Myocyte (in vitro differentiated cells): ENCODE data around the gene PAK6. TPM values are rescaled to one million over a fixed set of nuclear protein-coding genes. Genes with fewer than 3 reads are reported as not detected.

Experiments used
- DNase-seq: peaks from one replicate; pipeline ENCODE4 v3.0.0-alpha.2; 2012; ENCODE audit warnings: low read depth
- total RNA-seq: library from RNA; depleted of rRNA; stranded (reverse); fragments of >200 nt; gene quantifications from 2 replicates; pipeline ENCODE4 v1.2.3, GENCODE V29; 2014

Gene PAK6
- total RNA-seq, 1 donor from 2014 or later = 0.48 TPM

GRCh38 chr15:40255033-40255432 is 16.2 kb downstream of the PAK6 start:
- DNase-seq = no peak

DNA sequence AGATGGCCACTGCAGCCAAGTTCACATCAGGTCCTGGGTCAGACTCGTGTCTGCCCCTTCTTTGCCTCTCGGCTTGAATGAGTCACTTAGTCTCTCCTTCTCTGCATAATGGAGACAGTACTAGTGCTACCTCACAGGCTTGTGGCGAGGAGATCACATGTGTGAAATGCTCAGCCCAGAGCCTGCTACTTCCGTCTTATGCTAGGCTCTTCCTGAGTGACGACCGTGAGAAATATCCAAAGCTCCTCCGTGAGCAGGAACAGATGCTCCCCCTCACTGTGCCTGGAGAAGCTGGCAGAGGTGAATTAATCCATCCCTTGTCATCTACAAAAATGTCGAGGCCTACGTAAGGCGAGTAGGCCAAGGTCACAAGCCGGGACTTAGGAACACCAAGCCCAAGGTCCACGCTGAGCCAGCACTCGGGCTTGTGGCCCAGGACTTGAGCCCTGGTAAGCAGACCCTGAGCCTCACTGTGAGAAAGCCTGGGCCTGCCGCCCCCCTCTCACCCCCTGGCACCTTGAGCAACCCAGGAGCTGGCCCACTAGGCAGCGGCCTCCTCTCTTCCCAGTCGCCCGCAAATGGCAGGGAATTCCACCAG is 17.9 kb downstream of the PAK6 start:
- no peak for DNase-seq

DNA sequence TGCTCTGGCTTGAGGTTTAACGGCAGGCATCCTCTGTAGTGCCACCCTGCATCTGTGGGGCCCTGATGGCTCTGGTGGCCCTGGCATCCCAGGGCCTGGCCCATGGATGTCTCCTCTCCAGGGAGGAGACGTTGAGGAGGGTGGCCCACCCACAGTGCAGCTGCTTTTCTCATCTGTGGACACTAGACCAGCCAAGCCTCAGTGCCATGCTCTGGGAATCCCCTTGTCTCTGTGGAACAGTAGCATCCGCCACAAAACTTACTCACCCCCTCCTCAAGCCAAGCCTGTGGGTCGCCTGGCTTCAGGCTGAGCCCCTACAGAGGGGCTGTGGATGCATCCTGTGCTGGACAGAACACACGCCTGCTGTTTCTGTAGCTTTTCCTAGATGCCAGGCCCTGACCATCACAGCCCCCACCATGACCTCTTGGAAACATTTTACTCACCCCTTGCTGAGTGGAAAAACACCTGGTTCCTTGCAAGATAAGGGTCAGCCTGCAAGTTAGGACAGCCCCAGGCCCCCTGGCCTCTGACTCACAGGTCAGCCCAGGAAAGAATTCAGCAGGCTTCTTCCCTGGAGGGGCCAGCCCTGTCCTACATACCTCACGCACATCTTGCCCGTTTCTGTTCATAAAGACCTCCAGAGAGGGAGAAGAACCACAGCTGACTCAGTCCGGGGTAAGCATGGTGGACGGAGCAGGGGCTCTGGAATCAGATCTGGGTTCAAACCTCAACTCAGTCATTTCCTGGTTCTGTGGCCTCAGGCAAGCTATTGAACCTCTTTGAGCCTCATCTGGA is 19.0 kb downstream of the PAK6 start:
- peak; percentile 39 for DNase-seq

GRCh38 chr15:40258544-40258943 is 19.7 kb downstream of the PAK6 start:
- no peak for DNase-seq

- DNase-seq = no peak
These were observed 20.2 kb downstream of the PAK6 start for GRCh38 chr15:40259021-40259420.

DNA sequence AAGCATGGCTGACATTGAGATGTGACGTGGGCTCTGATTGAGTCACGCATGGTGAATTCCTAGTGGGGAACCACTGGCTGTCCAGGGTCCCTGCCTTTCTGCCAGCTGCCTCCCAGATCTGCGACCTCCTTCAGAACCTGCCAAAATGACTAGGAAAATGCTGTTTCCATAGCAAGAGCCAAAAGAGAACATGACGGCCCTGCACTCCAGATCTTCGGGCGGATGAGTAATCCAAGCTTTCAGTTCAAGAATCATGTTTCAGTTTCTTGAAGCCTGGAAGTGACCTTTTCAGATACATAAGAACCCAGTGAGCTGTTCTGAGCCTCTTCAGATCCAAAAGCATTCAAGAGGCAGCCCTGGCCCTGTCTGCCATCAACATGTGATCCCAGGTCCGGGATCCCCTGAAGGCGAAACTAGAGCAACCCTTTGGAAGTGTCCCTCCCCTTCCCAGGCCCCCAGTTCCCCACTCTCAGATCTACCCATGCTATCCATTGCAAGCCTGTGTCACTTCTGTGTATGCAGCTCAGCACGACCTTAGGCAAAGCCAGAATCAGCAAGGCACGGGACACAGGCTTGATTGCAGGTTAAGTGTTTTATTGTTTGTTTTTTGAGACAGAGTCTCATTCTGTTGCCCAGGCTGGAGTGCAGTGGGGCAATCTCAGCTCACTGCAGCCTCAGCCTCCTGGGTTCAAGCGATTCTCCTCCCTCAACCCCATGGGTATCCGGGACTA is 24.3 kb downstream of the PAK6 start:
- DNase-seq = peak; percentile 45

GRCh38 chr15:40264321-40265153 is 25.7 kb downstream of the PAK6 start:
- no peak for DNase-seq

DNA sequence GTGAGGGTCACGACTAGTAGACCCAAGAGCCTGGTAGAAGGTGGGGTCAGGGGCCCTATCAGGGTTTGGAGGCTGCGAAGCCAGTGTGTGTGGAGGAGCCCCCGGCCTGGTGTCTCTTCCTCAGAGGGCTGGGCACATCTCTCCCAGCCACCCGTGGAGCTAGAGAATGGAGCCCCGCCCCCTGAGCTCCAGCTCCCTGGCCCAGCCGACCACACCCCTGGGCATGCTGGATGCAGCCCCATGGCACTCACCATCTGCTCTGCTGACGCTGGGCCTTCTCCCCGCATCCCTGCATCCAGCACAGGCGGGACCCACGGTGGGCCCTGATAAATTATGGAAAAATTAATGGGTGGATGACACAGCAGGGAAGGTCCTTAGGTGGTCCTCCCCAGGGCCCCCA is 26.5 kb downstream of the PAK6 start:
- DNase-seq = no peak

GRCh38 chr15:40265875-40266274 is 27.0 kb downstream of the PAK6 start:
- DNase-seq = no peak

- DNase-seq = peak; percentile 70
These were observed 28.0 kb downstream of the PAK6 start for GRCh38 chr15:40266828-40267304.

- no peak for DNase-seq
These were observed 28.8 kb downstream of the PAK6 start for GRCh38 chr15:40267670-40268069.

- no peak for DNase-seq
These were observed 30.7 kb downstream of the PAK6 start for GRCh38 chr15:40269604-40270003.

GRCh38 chr15:40270246-40270995 is 31.6 kb downstream of the PAK6 start:
- no peak for DNase-seq

GRCh38 chr15:40271685-40272484 is 33.0 kb downstream of the PAK6 start:
- no peak for DNase-seq

DNA sequence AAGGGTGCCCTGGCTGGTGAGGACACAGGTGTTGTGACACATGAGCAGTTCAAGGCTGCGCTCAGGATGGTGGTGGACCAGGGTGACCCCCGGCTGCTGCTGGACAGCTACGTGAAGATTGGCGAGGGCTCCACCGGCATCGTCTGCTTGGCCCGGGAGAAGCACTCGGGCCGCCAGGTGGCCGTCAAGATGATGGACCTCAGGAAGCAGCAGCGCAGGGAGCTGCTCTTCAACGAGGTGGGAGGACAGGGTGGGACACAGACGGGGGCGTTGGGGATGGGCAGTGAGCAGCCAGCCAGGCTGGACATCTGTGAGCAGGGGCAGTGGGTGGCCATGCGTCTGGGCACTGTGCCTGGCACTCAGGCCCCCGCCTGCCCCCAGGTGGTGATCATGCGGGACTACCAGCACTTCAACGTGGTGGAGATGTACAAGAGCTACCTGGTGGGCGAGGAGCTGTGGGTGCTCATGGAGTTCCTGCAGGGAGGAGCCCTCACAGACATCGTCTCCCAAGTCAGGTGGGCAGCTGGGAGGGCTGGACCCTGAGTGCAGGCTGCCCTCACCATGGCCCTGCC is 33.7 kb downstream of the PAK6 start:
- DNase-seq = no peak

DNA sequence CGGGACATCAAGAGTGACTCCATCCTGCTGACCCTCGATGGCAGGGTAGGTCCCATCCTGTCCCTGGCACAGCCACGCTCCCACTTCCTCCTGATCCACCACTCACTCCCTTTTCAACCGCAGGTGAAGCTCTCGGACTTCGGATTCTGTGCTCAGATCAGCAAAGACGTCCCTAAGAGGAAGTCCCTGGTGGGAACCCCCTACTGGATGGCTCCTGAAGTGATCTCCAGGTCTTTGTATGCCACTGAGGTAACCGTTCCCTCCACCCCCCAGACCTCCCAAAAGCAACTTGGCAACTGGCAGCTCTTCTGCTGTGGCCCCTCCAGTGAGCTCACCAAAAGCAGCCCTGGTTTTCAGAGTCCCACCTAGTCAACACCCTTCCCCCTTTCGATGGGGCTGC is 34.6 kb downstream of the PAK6 start:
- no peak for DNase-seq

DNA sequence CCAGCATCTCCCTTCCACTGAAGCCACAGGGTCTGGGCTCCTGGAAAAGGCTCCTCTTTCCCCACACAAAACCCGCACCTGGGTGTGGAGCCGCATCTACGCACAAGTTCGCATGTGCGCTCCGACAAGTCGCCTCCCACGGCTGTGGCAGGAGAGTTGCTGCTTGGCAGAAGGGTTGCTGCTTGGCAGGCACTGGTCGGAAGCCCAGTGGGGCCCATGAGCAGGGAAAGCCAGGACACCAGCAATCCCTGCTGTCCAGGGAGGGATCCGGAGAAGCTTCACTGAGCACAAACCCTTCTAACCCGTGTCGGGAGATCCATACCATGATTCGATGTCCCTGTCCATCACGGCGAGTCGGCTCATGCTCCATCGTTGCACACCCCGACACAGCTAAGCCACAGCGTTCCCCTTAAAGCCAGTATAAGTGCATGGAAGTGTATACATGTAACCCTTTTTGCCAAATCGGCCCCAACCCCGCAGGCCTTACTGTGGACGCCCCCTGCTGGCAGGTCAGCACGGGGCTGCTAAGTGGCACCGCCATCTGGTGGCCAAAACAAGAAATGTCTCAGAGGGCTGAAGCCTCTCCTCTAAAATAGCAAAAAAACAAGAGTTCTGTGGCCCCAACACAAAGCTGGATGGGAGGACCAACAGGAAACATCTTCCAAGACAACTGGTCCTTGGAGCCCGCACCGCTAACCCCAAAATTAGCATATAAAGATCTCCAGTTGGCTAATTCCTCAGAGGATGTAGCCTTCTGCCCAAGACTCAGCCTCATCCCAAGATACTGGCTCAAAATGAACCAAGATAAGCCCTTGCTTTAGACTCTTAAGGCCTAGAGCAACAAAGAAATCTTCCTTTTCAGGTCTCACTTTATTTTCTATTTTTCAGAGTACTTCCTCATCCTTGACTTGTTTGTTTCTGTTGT is 35.7 kb downstream of the PAK6 start:
- DNase-seq = peak; percentile 79

DNA sequence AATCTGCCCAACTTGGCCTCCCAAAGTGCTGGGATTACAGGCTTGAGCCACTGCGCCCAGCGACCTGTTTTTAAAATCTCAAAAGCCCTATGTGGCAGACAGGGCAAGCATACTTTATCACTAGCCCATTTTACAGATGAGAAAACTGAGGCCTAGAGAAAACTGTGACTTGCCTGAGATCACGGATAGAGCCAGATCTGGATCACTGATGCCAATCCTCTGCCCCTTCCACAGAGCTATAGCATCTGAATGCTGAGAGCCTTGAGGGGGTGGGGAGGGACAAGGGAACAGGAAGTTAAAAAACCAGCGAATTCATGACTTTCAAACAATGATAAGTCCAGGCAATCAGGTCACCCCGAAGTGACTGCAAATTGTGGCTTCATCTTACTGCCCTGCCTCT is 36.7 kb downstream of the PAK6 start:
- DNase-seq = no peak
